Naive B cell (primary cell): ENCODE data around the gene ELOVL2. TPM values are rescaled to one million over a fixed set of nuclear protein-coding genes. Genes with fewer than 3 reads are reported as not detected.
"Not testable (repeated sequence)": the region's sequence is repeated elsewhere in the genome, so short reads cannot be mapped to it uniquely, and the experiment has no call there.

ENCODE experiments used
- ATAC-seq, 2 donors: fragments of 150-1000 bp; cut with Tn5 transposase; 2 replicates each; pipeline ENCODE4 v1.10.0; 2021; ENCODE audit warnings: low read depth in 2 of 2, mild to moderate bottlenecking in 2 of 2, moderate library complexity in 2 of 2
- DNase-seq: peaks from one replicate; pipeline ENCODE4 v3.0.0; 2022
- H3K27ac Mint-ChIP-seq, 6 donors: one replicate each; pipeline ENCODE4 v1.8.0; 2020 to 2022; ENCODE audit warnings: mild to moderate bottlenecking in 6 of 6, mixed read lengths in 6 of 6, moderate library complexity in 5 of 6, inconsistent platforms in 2 of 6
- H3K27me3 Mint-ChIP-seq, 3 donors: one replicate each; pipeline ENCODE4 v1.8.0; 2021 to 2022; ENCODE audit warnings: mixed read lengths in 3 of 3, mild to moderate bottlenecking in 1 of 3
- H3K36me3 Mint-ChIP-seq, 2 donors: one replicate each; pipeline ENCODE4 v1.8.0; 2020 to 2022; ENCODE audit warnings: mixed read lengths in 2 of 2, inconsistent platforms in 1 of 2, mild to moderate bottlenecking in 1 of 2
- H3K4me1 Mint-ChIP-seq, 3 donors: one replicate each; pipeline ENCODE4 v1.8.0; 2020 to 2022; ENCODE audit warnings: mixed read lengths in 3 of 3, inconsistent platforms in 1 of 3, mild to moderate bottlenecking in 1 of 3, moderate library complexity in 1 of 3
- H3K4me3 Mint-ChIP-seq, 8 donors: one replicate each; pipeline ENCODE4 v1.8.0; 2020 to 2022; ENCODE audit warnings: mild to moderate bottlenecking in 8 of 8, mixed read lengths in 8 of 8, moderate library complexity in 8 of 8, inconsistent platforms in 2 of 8
- H3K9me3 Mint-ChIP-seq, 7 donors: one replicate each; pipeline ENCODE4 v1.8.0; 2020 to 2022; ENCODE audit warnings: mixed read lengths in 7 of 7, mild to moderate bottlenecking in 5 of 7, inconsistent platforms in 2 of 7, moderate library complexity in 1 of 7
- polyA plus RNA-seq, 6 donors: library from polyadenylated mRNA; unstranded; fragments of 300-500 nt; fragmentation: Illumina TruSeq; gene quantifications; one replicate each; pipeline ENCODE4 v1.2.3, GENCODE V29; 2021; ENCODE audit warnings: low read depth in 6 of 6

ELOVL2 gene
- not detected for polyA plus RNA-seq

- Mint-ChIP-seq H3K27ac (peak within 1 kb of the TSS in 2 of 6 donors; percentile 27 to 29), H3K9me3 (peaks cover 0 to 8% (median 0%) of the 10 kb centered on the region in 7 donors), H3K4me1 (peaks cover 11 to 16% (median 14%) of the 10 kb centered on the region in 3 donors), H3K27me3 (peaks cover 44 to 55% (median 53%) of the 10 kb centered on the region in 3 donors), H3K36me3 (no peaks in the 10 kb centered on the region), H3K4me3 (peak within 1 kb of the TSS; percentile 79 to 93 (median 86))
- peak; percentile 35 for DNase-seq
- ATAC-seq = peak; percentile 70 to 76
These were observed at the start of gene ELOVL2 for GRCh38 chr6:11043961-11044711. ELOVL2 (minus strand) TSS chr6:11044305; CDS start chr6:11044230, 75 bp downstream.

GRCh38 chr6:11093376-11093625 lies 49.2 kb upstream of the ELOVL2 start:
- H3K4me1 Mint-ChIP-seq = peaks cover 16 to 26% (median 25%) of the 10 kb centered on the region in 3 donors
- H3K27ac Mint-ChIP-seq = peak overlapping the region; percentile 94 to 98 (median 96)
- ATAC-seq = peak; percentile 14 to 20
- H3K36me3 Mint-ChIP-seq = no peaks in the 10 kb centered on the region
- peaks cover 0 to 9% (median 0%) of the 10 kb centered on the region in 3 donors for H3K27me3 Mint-ChIP-seq
- H3K9me3 Mint-ChIP-seq = peaks cover 0 to 2% (median 0%) of the 10 kb centered on the region in 7 donors
- peak overlapping the region; percentile 90 to 98 (median 97) for H3K4me3 Mint-ChIP-seq
- DNase-seq = no peak

GRCh38 chr6:11092668-11093375 lies 48.7 kb upstream of the ELOVL2 start:
- H3K9me3 Mint-ChIP-seq = peaks cover 0 to 3% (median 0%) of the 10 kb centered on the region in 7 donors
- H3K4me3 Mint-ChIP-seq = peak overlapping the region; percentile 90 to 98 (median 97)
- H3K4me1 Mint-ChIP-seq = peaks cover 16 to 26% (median 25%) of the 10 kb centered on the region in 3 donors
- peaks cover 0 to 14% (median 0%) of the 10 kb centered on the region in 3 donors for H3K27me3 Mint-ChIP-seq
- ATAC-seq (peak; percentile 8 to 10), DNase-seq (no peak)
- peak overlapping the region; percentile 94 to 98 (median 96) for H3K27ac Mint-ChIP-seq
- H3K36me3 Mint-ChIP-seq = no peaks in the 10 kb centered on the region

- Mint-ChIP-seq H3K4me3 (peak overlapping the region in 2 of 8 donors; percentile 9 to 69), H3K27me3 (peaks cover 0 to 14% (median 0%) of the 10 kb centered on the region in 3 donors), H3K27ac (peak overlapping the region in 1 of 6 donors; percentile 81), H3K4me1 (peaks cover 13 to 23% (median 20%) of the 10 kb centered on the region in 3 donors)
- H3K36me3 Mint-ChIP-seq, DNase-seq, ATAC-seq, H3K9me3 Mint-ChIP-seq: not testable (repeated sequence)
These were observed 47.0 kb upstream of the ELOVL2 start for GRCh38 chr6:11091141-11091540.

- peak overlapping the region in 1 of 6 donors; percentile 47 for H3K27ac Mint-ChIP-seq
- H3K9me3 Mint-ChIP-seq = peaks cover 0 to 4% (median 0%) of the 10 kb centered on the region in 7 donors
- H3K36me3 Mint-ChIP-seq = no peaks in the 10 kb centered on the region
- no peak for DNase-seq
- H3K4me1 Mint-ChIP-seq = peaks cover 10 to 12% (median 12%) of the 10 kb centered on the region in 3 donors
- peaks cover 0 to 14% (median under 1%) of the 10 kb centered on the region in 3 donors for H3K27me3 Mint-ChIP-seq
- H3K4me3 Mint-ChIP-seq = no peak overlapping the region
- no peak for ATAC-seq
These were observed 45.6 kb upstream of the ELOVL2 start for GRCh38 chr6:11089695-11090094.

GRCh38 chr6:11087141-11087812 lies 43.2 kb upstream of the ELOVL2 start:
- not testable (repeated sequence) for H3K4me3 Mint-ChIP-seq, H3K27ac Mint-ChIP-seq, H3K4me1 Mint-ChIP-seq, ATAC-seq, H3K36me3 Mint-ChIP-seq, DNase-seq, H3K9me3 Mint-ChIP-seq
- H3K27me3 Mint-ChIP-seq = peaks cover 0 to 14% (median 11%) of the 10 kb centered on the region in 3 donors

GRCh38 chr6:11085758-11086435 lies 41.8 kb upstream of the ELOVL2 start:
- no peak overlapping the region for H3K27ac Mint-ChIP-seq
- H3K36me3 Mint-ChIP-seq = no peaks in the 10 kb centered on the region
- no peak overlapping the region for H3K4me3 Mint-ChIP-seq
- ATAC-seq = no peak
- H3K4me1 Mint-ChIP-seq = no peaks in the 10 kb centered on the region
- H3K27me3 Mint-ChIP-seq = peaks cover 0 to 14% (median 11%) of the 10 kb centered on the region in 3 donors
- DNase-seq = no peak
- peaks cover 0 to 4% (median 0%) of the 10 kb centered on the region in 7 donors for H3K9me3 Mint-ChIP-seq

- H3K27ac Mint-ChIP-seq = no peak overlapping the region
- H3K27me3 Mint-ChIP-seq = peaks cover 0 to 11% (median 11%) of the 10 kb centered on the region in 3 donors
- ATAC-seq (no peak), DNase-seq (no peak)
- H3K4me1 Mint-ChIP-seq = no peaks in the 10 kb centered on the region
- no peak overlapping the region for H3K4me3 Mint-ChIP-seq
- no peaks in the 10 kb centered on the region for H3K36me3 Mint-ChIP-seq
- H3K9me3 Mint-ChIP-seq = peaks cover 0 to 4% (median 0%) of the 10 kb centered on the region in 7 donors
These were observed 39.9 kb upstream of the ELOVL2 start for GRCh38 chr6:11083956-11084355.

GRCh38 chr6:11083491-11083890 lies 39.4 kb upstream of the ELOVL2 start:
- peaks cover 0 to 4% (median 0%) of the 10 kb centered on the region in 7 donors for H3K9me3 Mint-ChIP-seq
- ATAC-seq = no peak
- DNase-seq = no peak
- H3K27me3 Mint-ChIP-seq = peaks cover 0 to 11% (median 7%) of the 10 kb centered on the region in 3 donors
- H3K36me3 Mint-ChIP-seq = no peaks in the 10 kb centered on the region
- H3K27ac Mint-ChIP-seq = no peak overlapping the region
- H3K4me1 Mint-ChIP-seq = no peaks in the 10 kb centered on the region
- H3K4me3 Mint-ChIP-seq = no peak overlapping the region

GRCh38 chr6:11080296-11080695 lies 36.2 kb upstream of the ELOVL2 start:
- Mint-ChIP-seq H3K36me3 (no peaks in the 10 kb centered on the region), H3K27ac (no peak overlapping the region)

GRCh38 chr6:11078266-11078665 lies 34.2 kb upstream of the ELOVL2 start:
- no peaks in the 10 kb centered on the region for H3K36me3 Mint-ChIP-seq
- H3K27ac Mint-ChIP-seq = no peak overlapping the region
- ATAC-seq (no peak), DNase-seq (no peak)
- H3K4me1 Mint-ChIP-seq = no peaks in the 10 kb centered on the region
- peaks cover 0 to 4% (median 0%) of the 10 kb centered on the region in 3 donors for H3K27me3 Mint-ChIP-seq
- H3K4me3 Mint-ChIP-seq = no peak overlapping the region
- no peaks in the 10 kb centered on the region for H3K9me3 Mint-ChIP-seq

More at GRCh38 chr6:11080296-11080695, 36.2 kb upstream of the ELOVL2 start:
- no peak overlapping the region for H3K4me3 Mint-ChIP-seq
- ATAC-seq = no peak
- H3K9me3 Mint-ChIP-seq = no peaks in the 10 kb centered on the region
- H3K27me3 Mint-ChIP-seq = peaks cover 0 to 11% (median 0%) of the 10 kb centered on the region in 3 donors
- H3K4me1 Mint-ChIP-seq = no peaks in the 10 kb centered on the region
- no peak for DNase-seq

- Mint-ChIP-seq H3K36me3 (no peaks in the 10 kb centered on the region), H3K27me3 (peaks cover 0 to 4% (median 0%) of the 10 kb centered on the region in 3 donors), H3K27ac (no peak overlapping the region), H3K4me1 (no peaks in the 10 kb centered on the region), H3K9me3 (no peaks in the 10 kb centered on the region), H3K4me3 (no peak overlapping the region)
- no peak for ATAC-seq
- DNase-seq = no peak
These were observed 32.4 kb upstream of the ELOVL2 start for GRCh38 chr6:11076540-11076939.

- Mint-ChIP-seq H3K36me3 (no peaks in the 10 kb centered on the region), H3K9me3 (no peaks in the 10 kb centered on the region), H3K27me3 (peaks cover 0 to 4% (median 0%) of the 10 kb centered on the region in 3 donors), H3K4me1 (no peaks in the 10 kb centered on the region), H3K27ac (no peak overlapping the region), H3K4me3 (peak overlapping the region in 1 of 8 donors; percentile 68)
- DNase-seq = no peak
- no peak for ATAC-seq
These were observed 28.0 kb upstream of the ELOVL2 start for GRCh38 chr6:11072101-11072500.
